Loucy (cell line): ENCODE data around the gene IGF2R.

ENCODE experiments used
- EZH2phosphoT487 ChIP-seq: fragments of 200-600 bp; IDR thresholded peaks from 2 replicates; pipeline ENCODE4 v1.6.1; 2018; ENCODE audit warnings: antibody characterized with exemption, mild to moderate bottlenecking, moderate library complexity, borderline replicate concordance
- TF ChIP-seq, protein P1 (sequence below): fragments of 200-600 bp; sonication (generic); conservative IDR thresholded peaks from 2 replicates; pipeline ENCODE4 v1.5.1; 2014; ENCODE audit warnings: mild to moderate bottlenecking, antibody characterized with exemption, low read length

DNA sequence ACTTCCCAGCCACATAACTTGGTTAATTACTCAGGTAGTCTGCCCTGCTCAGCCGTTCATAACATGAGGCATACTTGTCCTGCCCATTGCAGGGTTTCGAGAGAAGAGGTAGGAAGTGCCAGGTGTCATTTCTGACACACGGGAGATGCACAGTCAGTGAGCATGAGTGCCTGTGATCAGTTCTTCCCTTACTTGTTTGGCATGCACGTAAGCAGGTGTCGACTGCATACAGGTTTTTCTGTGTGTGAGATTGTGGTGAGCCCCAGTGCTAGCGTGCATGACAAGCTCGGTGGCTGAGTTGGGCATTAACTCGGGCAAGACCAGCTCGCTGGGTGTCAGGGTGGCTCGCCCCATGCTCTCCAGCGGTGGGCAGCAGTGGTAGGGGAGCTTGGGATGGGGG lies 101.5 kb downstream of the IGF2R start:
- TF ChIP-seq, protein P1, sequence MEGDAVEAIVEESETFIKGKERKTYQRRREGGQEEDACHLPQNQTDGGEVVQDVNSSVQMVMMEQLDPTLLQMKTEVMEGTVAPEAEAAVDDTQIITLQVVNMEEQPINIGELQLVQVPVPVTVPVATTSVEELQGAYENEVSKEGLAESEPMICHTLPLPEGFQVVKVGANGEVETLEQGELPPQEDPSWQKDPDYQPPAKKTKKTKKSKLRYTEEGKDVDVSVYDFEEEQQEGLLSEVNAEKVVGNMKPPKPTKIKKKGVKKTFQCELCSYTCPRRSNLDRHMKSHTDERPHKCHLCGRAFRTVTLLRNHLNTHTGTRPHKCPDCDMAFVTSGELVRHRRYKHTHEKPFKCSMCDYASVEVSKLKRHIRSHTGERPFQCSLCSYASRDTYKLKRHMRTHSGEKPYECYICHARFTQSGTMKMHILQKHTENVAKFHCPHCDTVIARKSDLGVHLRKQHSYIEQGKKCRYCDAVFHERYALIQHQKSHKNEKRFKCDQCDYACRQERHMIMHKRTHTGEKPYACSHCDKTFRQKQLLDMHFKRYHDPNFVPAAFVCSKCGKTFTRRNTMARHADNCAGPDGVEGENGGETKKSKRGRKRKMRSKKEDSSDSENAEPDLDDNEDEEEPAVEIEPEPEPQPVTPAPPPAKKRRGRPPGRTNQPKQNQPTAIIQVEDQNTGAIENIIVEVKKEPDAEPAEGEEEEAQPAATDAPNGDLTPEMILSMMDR, result no peak
- no peak for TF ChIP-seq EZH2phosphoT487
